SHP77 (cell line): ENCODE results near the gene SOS2.
"Not testable (repeated sequence)": the region's sequence is repeated elsewhere in the genome, so short reads cannot be mapped to it uniquely, and the experiment has no call there.

Experiments used
- DNase-seq, 2 experiments: peaks; one replicate each; lab custom pipeline; 2025; lab: John Stamatoyannopoulos, UW

Gene SOS2

DNA sequence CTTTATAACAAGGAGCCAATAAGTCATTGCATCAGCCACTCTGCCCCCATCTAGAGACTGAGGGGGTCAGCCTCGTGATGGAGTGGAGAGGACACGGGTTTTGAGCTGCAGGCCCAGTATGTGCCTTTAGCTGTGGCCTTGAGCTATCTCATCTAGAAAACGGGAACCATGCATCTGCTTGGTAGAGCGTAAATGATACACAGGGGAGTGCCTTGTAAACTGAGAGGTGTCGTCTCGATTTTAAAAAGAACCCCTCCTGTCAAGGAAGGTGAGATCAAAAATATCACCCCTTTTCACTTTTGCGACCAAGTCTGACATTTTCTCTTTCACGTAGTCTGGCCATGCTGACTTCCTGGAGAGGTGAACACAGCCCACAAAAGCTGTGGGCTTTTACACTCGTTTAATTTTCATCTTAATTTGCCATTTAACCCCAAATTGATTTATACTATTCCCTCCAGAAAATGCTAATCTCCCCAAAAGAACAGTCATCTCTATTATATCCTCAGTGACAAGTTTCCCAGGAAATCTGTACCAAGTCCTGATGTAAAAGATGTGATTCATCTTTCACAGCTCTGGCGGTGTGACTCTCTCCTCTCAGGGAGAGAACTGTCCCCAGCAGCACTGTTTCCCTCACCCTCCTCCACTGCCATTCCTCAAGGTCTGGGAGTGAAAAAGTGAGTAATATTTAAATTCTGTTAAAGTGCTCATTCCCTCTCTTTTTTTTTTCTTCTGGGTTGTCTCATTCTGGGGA is 145.6 kb downstream of the SOS2 start:
- no peak for DNase-seq

DNA sequence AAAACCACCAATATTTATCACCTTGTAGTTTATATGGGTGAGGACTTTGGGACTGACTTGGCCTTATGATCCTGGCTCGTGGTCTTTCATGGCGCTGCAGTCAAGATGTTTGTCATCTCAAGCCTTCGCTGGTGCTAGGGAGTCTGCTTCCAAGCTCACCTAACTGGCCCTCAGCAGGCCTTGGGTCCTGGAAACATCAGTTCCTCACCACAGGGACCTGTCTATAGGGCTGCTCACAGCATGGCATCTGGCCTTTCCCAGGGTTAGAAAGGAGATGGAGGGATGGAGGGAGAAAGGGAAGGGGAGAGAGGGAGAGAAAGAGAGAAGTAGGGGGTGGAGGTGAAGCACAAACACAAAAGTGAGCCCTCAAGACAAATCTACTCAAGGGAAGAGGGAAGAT is 146.7 kb downstream of the SOS2 start:
- no peak for DNase-seq

DNA sequence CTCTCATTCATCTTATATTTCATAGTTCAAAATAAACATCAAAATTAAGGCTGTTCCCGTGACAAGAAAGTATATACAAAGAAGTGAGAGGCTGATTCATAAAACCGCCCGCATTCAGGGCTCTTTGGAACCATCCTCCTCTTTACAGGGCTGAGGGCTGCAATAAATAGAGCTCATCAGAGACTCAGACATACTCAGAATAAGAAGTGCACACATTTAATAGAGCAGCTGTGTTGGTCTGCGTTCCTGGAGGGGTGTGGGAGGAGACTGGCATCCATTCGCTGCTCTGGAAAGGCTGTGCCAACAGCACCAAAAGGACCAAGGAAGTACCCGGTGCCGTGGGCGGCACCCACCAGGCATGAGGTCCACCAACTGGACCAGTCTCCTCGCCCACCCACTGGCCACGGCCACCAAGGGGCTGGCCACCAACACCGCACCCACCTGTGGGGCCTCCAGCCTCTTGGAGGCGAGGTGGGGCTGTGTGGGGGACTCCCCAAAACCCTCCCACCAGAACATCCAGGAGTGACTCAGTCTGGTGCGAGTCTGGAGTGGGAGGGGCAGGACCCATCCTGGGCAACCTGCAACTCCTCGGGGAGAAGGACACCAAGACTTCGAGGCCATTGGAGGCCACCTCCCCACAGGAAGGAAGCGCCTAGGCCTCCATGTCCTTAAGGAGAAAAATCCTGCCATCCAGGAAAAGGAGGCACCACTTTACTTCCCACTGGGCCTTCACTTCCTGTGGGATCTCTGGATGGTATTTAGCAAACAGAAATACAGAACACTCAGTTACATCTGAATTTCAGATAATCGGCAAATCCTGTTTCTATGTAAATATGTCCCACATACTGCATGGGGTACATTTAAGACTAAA is 147.7 kb downstream of the SOS2 start:
- no peak for DNase-seq

DNA sequence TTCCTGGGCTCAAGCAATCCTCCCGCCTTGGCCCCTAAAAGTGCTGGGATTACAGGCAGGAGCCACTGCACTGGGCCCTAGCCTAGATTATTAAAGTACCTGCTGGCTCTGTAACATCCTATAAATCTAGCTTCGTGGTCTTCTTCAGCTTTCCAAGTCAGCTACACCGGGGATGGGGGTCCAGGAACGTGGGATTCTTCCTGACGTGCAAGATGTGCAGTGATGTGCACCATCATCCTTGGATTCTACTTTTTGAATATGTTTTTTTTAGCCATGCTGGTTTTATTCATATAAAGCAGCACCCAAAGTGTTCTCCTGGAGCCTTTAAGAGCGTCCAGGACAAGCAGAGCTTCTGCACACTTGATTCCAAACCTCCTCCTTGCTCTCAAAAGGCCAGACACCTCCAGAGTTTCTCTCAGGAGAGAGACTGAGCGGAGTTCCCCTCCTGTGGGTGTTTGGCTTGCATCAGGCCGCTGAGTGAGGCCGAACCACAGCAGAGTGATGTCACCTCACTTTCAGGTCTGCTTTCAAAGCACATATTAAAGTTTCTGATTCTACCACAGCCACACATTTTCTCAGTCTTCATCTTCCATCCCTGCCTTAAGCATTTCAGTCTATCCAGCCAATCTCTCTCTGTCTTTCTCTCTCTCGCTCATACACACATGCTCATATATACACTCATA is 148.5 kb downstream of the SOS2 start:
- no peak for DNase-seq

DNA sequence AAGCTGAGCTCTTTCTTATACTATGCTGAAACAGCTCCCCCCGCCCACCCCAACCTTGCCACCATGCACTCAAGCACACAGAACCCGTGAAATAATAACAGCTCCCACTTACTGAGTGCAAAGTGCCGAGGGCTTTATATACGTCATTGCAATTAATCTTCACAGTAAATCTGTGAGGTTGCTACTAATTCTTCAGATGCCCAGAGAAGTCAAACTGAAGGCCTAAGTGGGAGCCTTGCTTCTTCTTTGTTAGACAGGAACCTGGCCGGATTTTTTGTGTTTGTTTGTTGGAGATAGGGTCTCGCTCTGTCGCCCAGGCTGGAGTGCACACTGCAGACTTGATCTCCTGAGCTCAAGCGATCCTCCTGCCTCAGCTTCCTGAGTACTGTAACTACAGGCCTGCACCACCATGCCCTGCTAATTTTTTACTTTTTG is 149.1 kb downstream of the SOS2 start:
- DNase-seq, result no peak

DNA sequence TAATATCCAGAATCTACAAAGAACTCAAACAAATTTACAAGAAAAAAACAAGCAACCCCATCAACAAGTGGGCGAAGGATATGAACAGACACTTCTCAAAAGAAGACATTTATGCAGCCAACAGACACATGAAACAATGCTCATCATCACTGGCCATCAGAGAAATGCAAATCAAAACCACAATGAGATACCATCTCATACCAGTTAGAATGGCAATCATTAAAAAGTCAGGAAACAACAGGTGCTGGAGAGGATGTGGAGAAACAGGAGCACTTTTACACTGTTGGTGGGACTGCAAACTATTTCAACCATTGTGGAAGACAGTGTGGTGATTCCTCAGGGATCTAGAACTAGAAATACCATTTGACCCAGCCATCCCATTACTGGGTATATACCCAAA is 152.3 kb downstream of the SOS2 start:
- DNase-seq, result not testable (repeated sequence)

DNA sequence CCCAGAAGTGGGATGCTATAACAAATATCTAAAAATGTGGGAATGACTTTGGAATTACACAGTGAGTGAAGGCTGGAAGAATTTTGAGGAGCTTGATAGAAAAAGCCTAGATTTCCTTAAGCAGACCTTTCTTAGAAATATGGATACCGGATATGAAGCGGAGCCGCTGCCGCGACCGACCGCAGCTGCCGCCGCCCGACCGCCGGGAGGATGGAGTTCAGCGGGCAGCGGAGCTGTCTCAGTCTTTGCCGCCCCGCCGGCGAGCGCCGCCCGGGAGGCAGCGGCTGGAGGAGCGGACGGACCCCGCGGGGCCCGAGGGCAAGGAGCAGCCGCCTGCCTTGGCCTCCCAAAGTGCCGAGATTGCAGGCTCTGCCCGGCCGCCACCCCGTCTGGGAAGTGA is 157.7 kb downstream of the SOS2 start:
- not testable (repeated sequence) for DNase-seq

DNA sequence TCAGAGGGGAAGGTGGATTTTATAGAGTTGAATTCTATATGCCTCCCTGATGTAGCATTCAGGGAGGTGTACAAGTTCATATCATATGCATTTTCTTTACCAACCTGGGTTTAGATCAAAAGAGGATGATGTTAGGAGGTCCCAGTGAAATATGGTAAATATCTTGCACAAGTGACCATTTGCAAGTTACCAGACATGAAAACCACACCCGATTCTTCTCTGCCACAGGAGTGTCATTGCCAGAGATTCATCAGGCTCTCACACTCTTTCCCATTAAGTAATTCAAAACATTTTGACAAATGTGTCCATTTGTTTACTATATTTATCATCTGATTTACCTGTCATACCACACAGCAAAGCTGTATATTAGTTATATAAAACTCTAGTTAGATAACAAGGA is 159.0 kb downstream of the SOS2 start:
- DNase-seq, result no peak

DNA sequence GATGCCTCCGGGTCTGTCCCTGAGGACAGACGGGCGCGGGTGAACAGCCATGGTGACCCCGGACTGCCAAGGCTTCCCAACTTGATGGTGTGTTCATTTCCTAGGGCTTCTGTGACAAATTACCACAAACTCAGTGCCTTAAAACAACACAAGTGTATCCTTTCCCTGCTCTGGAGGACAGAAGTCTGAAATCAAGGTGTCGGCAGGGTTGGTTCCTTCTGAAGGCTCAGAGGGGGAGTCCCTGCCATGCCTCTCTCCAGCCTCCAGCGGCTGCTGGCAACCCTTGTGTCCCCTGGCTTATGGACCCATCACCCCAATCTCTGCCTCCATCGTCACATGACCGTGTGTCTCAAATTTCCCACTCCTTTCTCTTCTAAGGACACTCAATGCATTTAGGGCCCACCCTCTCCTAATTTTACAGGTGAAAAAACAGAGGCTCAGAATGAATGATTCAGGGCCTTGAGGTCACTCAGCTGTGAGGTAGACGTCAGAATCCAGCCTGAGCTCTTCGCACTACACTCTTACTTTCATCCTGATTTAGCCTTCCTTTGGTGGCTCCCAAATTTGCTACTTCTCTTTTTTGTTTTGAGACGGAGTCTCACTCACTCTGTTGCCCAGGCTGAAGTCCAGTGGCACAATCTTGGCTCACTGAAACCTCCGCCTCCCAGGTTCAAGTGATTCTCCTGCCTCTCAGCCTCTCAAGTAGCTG is 160.4 kb downstream of the SOS2 start:
- DNase-seq, result no peak

DNA sequence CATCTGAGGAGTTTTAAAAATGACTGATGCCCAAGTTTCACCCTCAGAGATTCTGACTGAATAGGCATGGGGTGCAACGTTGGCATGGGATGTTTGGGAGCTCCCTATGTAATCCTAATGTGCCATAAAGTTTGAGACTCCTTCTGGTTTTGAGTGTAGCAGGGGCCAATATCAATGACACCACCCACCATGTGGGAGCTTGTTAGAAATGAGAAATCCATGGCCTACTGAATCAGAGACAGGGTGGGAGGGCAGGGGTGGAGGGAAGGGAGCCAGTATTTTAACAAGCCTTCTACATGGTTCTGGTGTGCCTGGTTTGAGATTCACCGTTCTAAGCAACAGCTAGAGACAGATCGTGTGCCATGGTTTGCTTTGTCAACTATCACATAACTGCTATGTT is 161.1 kb downstream of the SOS2 start:
- no peak for DNase-seq

DNA sequence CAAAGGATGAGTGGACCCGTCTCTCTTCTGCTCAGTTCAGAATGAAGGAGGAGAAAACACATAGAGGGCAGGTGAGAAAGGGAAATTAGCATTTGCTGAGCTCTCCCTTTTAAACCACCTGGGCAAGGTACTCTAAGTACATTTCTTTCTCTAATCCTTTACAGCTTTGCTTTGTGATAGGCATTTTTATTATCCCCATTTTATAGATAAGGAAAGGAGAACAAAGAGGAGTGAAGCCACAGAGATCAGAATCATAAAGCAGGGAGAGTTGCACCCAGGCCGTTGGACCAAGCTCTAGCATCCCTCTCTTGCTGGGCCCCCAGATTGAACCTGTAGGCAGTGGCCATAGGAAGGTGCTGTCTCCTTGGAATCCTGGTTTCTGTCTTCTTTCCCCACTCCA is 162.1 kb downstream of the SOS2 start:
- no peak for DNase-seq

DNA sequence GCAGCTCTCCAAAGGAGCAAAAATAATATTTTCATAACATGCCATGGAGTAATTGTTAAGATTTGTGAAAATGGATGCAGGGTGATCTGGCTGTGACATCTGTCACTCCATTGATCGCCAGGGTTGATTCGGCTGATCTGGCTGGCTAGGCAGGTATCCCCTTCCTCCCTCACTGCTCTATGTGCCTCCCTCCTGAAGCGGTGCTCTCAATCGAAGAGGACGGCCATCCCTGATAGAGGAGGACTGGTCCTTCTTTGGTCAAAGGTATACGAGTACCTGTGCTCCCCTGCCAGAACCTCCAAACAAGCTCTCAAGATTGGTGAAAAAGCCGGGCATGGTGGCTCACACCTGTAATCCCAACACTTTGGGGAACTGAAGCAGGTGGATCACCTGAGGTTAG is 162.9 kb downstream of the SOS2 start:
- no peak for DNase-seq

DNA sequence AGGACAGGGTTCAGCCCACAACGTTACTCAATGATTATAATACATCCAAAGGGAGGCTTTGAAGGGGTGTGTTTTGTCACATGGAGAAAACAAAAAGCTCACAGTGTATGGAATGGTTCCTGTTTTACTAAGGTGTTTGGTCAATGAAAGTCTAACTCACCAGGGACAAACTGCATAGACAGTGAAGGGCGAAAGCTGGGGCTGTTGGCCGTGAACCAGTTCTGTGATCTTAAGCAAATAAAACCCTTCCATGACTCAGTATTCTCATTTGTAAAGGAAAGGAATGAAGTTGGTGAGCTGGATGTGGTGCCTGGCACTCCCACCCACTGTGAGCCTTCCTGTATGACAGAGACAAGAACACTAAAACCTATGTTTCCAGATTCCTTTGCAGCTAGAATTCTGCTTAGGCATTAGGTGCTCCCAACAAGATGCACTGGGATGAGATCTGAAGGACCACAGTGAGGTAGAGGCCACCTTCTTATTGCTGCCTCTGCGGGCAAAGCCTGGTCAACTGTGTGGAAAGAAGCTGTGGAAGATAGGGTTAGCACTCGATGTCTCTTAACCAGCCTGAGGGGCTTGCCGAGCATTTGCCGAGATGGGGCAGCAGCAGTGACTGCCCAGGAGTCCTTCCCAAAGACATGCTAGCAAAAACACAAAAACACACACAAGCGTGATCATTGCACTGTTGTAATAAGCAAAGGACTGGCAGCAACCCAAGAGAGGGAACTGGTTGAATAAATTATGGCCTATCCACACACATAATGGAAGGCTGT is 163.5 kb downstream of the SOS2 start:
- peak; percentile 18 to 41 for DNase-seq
